H1 (cell line): ENCODE results near the gene TAMALIN. TPM values are rescaled to one million over a fixed set of nuclear protein-coding genes. Genes with fewer than 3 reads are reported as not detected.

Source experiments
- CTCF ChIA-PET: fragments of 300-600 bp; sonication (Branson Sonifier 250); formaldehyde crosslinking; loops from one replicate; lab custom pipeline; 2021; ENCODE audit not compliant: partially characterized antibody; lab: Charles Lee
- POLR2A ChIA-PET: fragments of 300-600 bp; sonication (Branson Sonifier 250); formaldehyde crosslinking; loops from one replicate; lab custom pipeline; 2021; ENCODE audit warnings: inconsistent platforms; ENCODE audit not compliant: partially characterized antibody; lab: Charles Lee
- DNase-seq, 2 experiments: peaks; one replicate each; pipeline versions ENCODE4 v3.0.0 to v3.0.0-alpha.2; 2010 to 2022; ENCODE audit warnings: low spot score in 2 of 2, low read depth in 1 of 2, mixed read lengths in 1 of 2
- FAIRE-seq: peaks from 2 replicates; lab custom pipeline; 2011; peaks lifted over from hg19 to GRCh38; lab: Jason Lieb, UNC
- H2AFZ ChIP-seq: 2 replicates; pipeline ENCODE4 v1.8.1; 2012; ENCODE audit warnings: low read length, inconsistent platforms
- H2AK5ac ChIP-seq: 2 replicates; pipeline ENCODE4 v1.6.1; 2013; ENCODE audit warnings: low read depth, low read length
- H2BK120ac ChIP-seq: replicated peaks from 2 replicates; pipeline ENCODE3; 2013; ENCODE audit warnings: low read depth, low read length, inconsistent platforms
- H2BK12ac ChIP-seq: 2 replicates; pipeline ENCODE4 v1.6.1; 2013; ENCODE audit warnings: low read depth, low read length
- H2BK15ac ChIP-seq: 2 replicates; pipeline ENCODE4 v1.6.1; 2013; ENCODE audit warnings: low read length
- H2BK20ac ChIP-seq: 2 replicates; pipeline ENCODE4 v1.6.1; 2013; ENCODE audit warnings: low read length
- H2BK5ac ChIP-seq: 2 replicates; pipeline ENCODE4 v1.6.1; 2013; ENCODE audit warnings: low read depth, low read length
- H3K14ac ChIP-seq: 2 replicates; pipeline ENCODE4 v1.6.1; 2013; ENCODE audit warnings: inconsistent platforms; ENCODE audit not compliant: insufficient read length
- H3K18ac ChIP-seq: 2 replicates; pipeline ENCODE4 v1.6.1; 2013; ENCODE audit warnings: low read length; ENCODE audit errors: extremely low read depth
- H3K23ac ChIP-seq: 2 replicates; pipeline ENCODE4 v1.6.1; 2013; ENCODE audit warnings: inconsistent platforms; ENCODE audit not compliant: insufficient read length
- H3K23me2 ChIP-seq: 2 replicates; pipeline ENCODE4 v1.6.1; 2013; ENCODE audit warnings: low read depth, low read length
- H3K27ac ChIP-seq: 2 replicates; pipeline ENCODE4 v1.6.1; 2011; ENCODE audit warnings: low read depth, low read length, inconsistent platforms
- H3K27me3 ChIP-seq, 4 experiments: replicated peaks in 1 of 4; 1 replicate in 1 of 4; 2 replicates in 3 of 4; pipeline versions ENCODE4 v1.6.1 to v1.8.1; 2011 to 2013; ENCODE audit warnings: low read length in 3 of 4, mild to moderate bottlenecking in 3 of 4, inconsistent platforms in 2 of 4, mixed read lengths in 2 of 4, moderate library complexity in 1 of 4; ENCODE audit not compliant: control insufficient read depth in 3 of 4, insufficient read depth in 3 of 4; ENCODE audit errors: extremely low read depth in 1 of 4
- H3K36me3 ChIP-seq, 4 experiments: 2 replicates each; pipeline versions ENCODE4 v1.6.1 to v1.8.1; 2011 to 2013; ENCODE audit warnings: mild to moderate bottlenecking in 4 of 4, low read length in 3 of 4, moderate library complexity in 2 of 4, control low read depth in 1 of 4, inconsistent platforms in 1 of 4; ENCODE audit not compliant: insufficient read depth in 4 of 4, control insufficient read depth in 2 of 4
- H3K4ac ChIP-seq: replicated peaks from 2 replicates; pipeline ENCODE3; 2013; ENCODE audit warnings: low read length, low read depth, mixed read lengths, inconsistent platforms; ENCODE audit not compliant: insufficient read length
- H3K4me1 ChIP-seq, 4 experiments: replicated peaks in 1 of 4; 1 replicate in 1 of 4; 2 replicates in 3 of 4; pipeline versions ENCODE4 v1.6.1 to v1.8.1; 2011 to 2013; ENCODE audit warnings: low read length in 3 of 4, inconsistent platforms in 2 of 4, mixed read lengths in 1 of 4; ENCODE audit not compliant: insufficient read depth in 4 of 4, control insufficient read depth in 3 of 4
- H3K4me2 ChIP-seq, 2 experiments: 2 replicates each; pipeline versions ENCODE4 v1.6.1 to v1.8.1; 2011 to 2013; ENCODE audit warnings: low read depth in 2 of 2, low read length in 2 of 2, control low read depth in 1 of 2, inconsistent platforms in 1 of 2, mild to moderate bottlenecking in 1 of 2; ENCODE audit not compliant: insufficient read depth in 1 of 2
- H3K4me3 ChIP-seq, 4 experiments: fragments of 200-600, 300-600 bp in 1 of 4; sonication (generic), shearing (Covaris generic), sonication (Bioruptor Twin) in 1 of 4; 2 replicates each; pipeline versions ENCODE4 v1.5.1 to v1.8.1; 2011 to 2016; ENCODE audit warnings: low read length in 4 of 4, low read depth in 3 of 4, control low read depth in 2 of 4, inconsistent platforms in 2 of 4, mild to moderate bottlenecking in 2 of 4, mixed read lengths in 1 of 4, moderate library complexity in 1 of 4; ENCODE audit not compliant: insufficient read depth in 2 of 4; ENCODE audit errors: extremely low read depth in 1 of 4
- H3K56ac ChIP-seq: replicated peaks from 2 replicates; pipeline ENCODE3; 2013; ENCODE audit warnings: low read depth, mild to moderate bottlenecking, mixed read lengths, low read length, inconsistent platforms; ENCODE audit not compliant: insufficient read length
- H3K79me1 ChIP-seq: 2 replicates; pipeline ENCODE4 v1.6.1; 2013; ENCODE audit warnings: low read depth, low read length, control low read depth
- H3K79me2 ChIP-seq, 2 experiments: 2 replicates each; pipeline versions ENCODE4 v1.6.1 to v1.8.1; 2012 to 2013; ENCODE audit warnings: low read length in 2 of 2, mild to moderate bottlenecking in 2 of 2, inconsistent platforms in 1 of 2; ENCODE audit not compliant: insufficient read depth in 2 of 2, control insufficient read depth in 1 of 2
- H3K9ac ChIP-seq, 4 experiments: replicated peaks in 1 of 4; 1 replicate in 1 of 4; 2 replicates in 3 of 4; pipeline versions ENCODE4 v1.6.1 to v1.8.1; 2011 to 2013; ENCODE audit warnings: low read depth in 3 of 4, low read length in 3 of 4, control low read depth in 2 of 4, mild to moderate bottlenecking in 2 of 4, moderate library complexity in 2 of 4, inconsistent platforms in 1 of 4; ENCODE audit errors: extremely low read depth in 1 of 4
- H3K9me3 ChIP-seq, 2 experiments: 2 replicates each; pipeline versions ENCODE4 v1.6.1 to v1.8.1; 2012 to 2013; ENCODE audit warnings: mild to moderate bottlenecking in 2 of 2, moderate library complexity in 2 of 2, control low read depth in 1 of 2, inconsistent platforms in 1 of 2, low read depth in 1 of 2, low read length in 1 of 2, mixed read lengths in 1 of 2; ENCODE audit not compliant: insufficient read depth in 2 of 2
- H4K20me1 ChIP-seq, 2 experiments: replicated peaks in 1 of 2; 2 replicates each; pipeline versions ENCODE3 to v1.8.1; 2011 to 2013; ENCODE audit warnings: inconsistent platforms in 2 of 2, low read length in 2 of 2, mild to moderate bottlenecking in 1 of 2; ENCODE audit not compliant: insufficient read depth in 2 of 2, control insufficient read depth in 1 of 2
- H4K5ac ChIP-seq: 2 replicates; pipeline ENCODE4 v1.6.1; 2013; ENCODE audit warnings: low read length, low read depth, mixed read lengths, inconsistent platforms; ENCODE audit not compliant: insufficient read length
- H4K8ac ChIP-seq: 2 replicates; pipeline ENCODE4 v1.8.0; 2013; ENCODE audit warnings: mild to moderate bottlenecking, moderate library complexity, low read length, inconsistent platforms; ENCODE audit not compliant: insufficient read depth; ENCODE audit errors: extremely low read depth
- H4K91ac ChIP-seq: replicated peaks from 2 replicates; pipeline ENCODE3; 2013; ENCODE audit warnings: low read length, mixed read lengths, inconsistent platforms; ENCODE audit not compliant: insufficient read length
- BRCA1 ChIP-seq: IDR thresholded peaks from 2 replicates; pipeline ENCODE4 v1.6.1; 2012; ENCODE audit warnings: low read depth, low read length, improper control_type of control experiment
- CHD2 ChIP-seq: IDR thresholded peaks from 2 replicates; pipeline ENCODE4 v1.6.1; 2012; ENCODE audit warnings: low read length, improper control_type of control experiment
- EZH2 ChIP-seq: fragments of 200-600 bp; sonication (generic); IDR thresholded peaks from 2 replicates; pipeline ENCODE4 v1.7.1; 2012; ENCODE audit warnings: low read depth, mild to moderate bottlenecking, moderate library complexity, low read length, inconsistent platforms; ENCODE audit not compliant: severe bottlenecking
- FOSL1 ChIP-seq: IDR thresholded peaks from 2 replicates; pipeline ENCODE4 v1.6.1; 2011; ENCODE audit warnings: mild to moderate bottlenecking, low read depth, low read length, moderate library complexity; ENCODE audit not compliant: insufficient read depth
- GTF2F1 ChIP-seq: IDR thresholded peaks from 2 replicates; pipeline ENCODE4 v1.6.1; 2012; ENCODE audit warnings: low read depth, low read length, improper control_type of control experiment, borderline replicate concordance
- JUN ChIP-seq: IDR thresholded peaks from 2 replicates; pipeline ENCODE4 v1.6.1; 2011; ENCODE audit warnings: low read depth, mild to moderate bottlenecking, improper control_type of control experiment, low read length
- MAFK ChIP-seq: IDR thresholded peaks from 2 replicates; pipeline ENCODE4 v1.6.1; 2012; ENCODE audit warnings: low read depth, mild to moderate bottlenecking, improper control_type of control experiment, low read length
- RAD21 ChIP-seq, 2 experiments: IDR thresholded peaks in 1 of 2; conservative IDR thresholded peaks in 1 of 2; 2 replicates each; pipeline ENCODE4 v1.6.1; 2011; ENCODE audit warnings: low read depth in 2 of 2, low read length in 2 of 2, improper control_type of control experiment in 1 of 2, inconsistent platforms in 1 of 2, mild to moderate bottlenecking in 1 of 2, moderate library complexity in 1 of 2
- SIRT6 ChIP-seq: IDR thresholded peaks from one replicate; pipeline ENCODE4 v1.7.1; 2012; ENCODE audit warnings: low read length, inconsistent platforms
- SIX5 ChIP-seq: IDR thresholded peaks from 2 replicates; pipeline ENCODE4 v1.6.1; 2011; ENCODE audit warnings: mild to moderate bottlenecking, low read depth, low read length
- TAF7 ChIP-seq: optimal IDR thresholded peaks from 2 replicates; pipeline ENCODE3; 2011; ENCODE audit warnings: low read depth, mild to moderate bottlenecking, inconsistent platforms, low read length, moderate library complexity, borderline replicate concordance
- TBP ChIP-seq: IDR thresholded peaks from 2 replicates; pipeline ENCODE4 v1.6.1; 2011; ENCODE audit warnings: low read depth, low read length, improper control_type of control experiment
- WGBS, 2 experiments: shearing (Covaris generic) in 1 of 2; methylation state at CpG; one replicate each; pipeline versions ENCODE4 v1.1.6 to v1.1.7; 2013 to 2015; ENCODE audit warnings: low lambda C conversion rate in 2 of 2, mixed read lengths in 2 of 2, inconsistent platforms in 1 of 2, low coverage in 1 of 2, missing lambda C conversion rate in 1 of 2; ENCODE audit not compliant: insufficient replicate concordance in 2 of 2, insufficient coverage in 1 of 2, insufficient read length in 1 of 2; ENCODE audit errors: extremely low coverage in 1 of 2, missing lambda C conversion rate in 1 of 2; 5-methylcytosine and 5-hydroxymethylcytosine counted together
- polyA plus RNA-seq, 7 experiments: library from polyadenylated mRNA; depleted of rRNA in 3 of 7; stranded (reverse) in 5 of 7; unstranded in 2 of 7; fragments of >200 nt in 5 of 7; fragments of 200-250 nt in 2 of 7; gene quantifications; 1 replicate in 5 of 7; 2 replicates in 1 of 7; 4 replicates in 1 of 7; pipeline versions ENCODE4 v1.2.1 to v1.2.3, GENCODE V29; 2011 to 2013; ENCODE audit warnings: missing spikeins in 2 of 7, mixed read lengths in 2 of 7
- total RNA-seq: library from RNA; stranded (reverse); fragmentation: NEBNext Ultra II Directional; extraction: Animal tissue kit (Norgen Biotek cat#: 25700); gene quantifications from 2 replicates; pipeline ENCODE4 v1.2.1, GENCODE V29; 2021

The TAMALIN gene
- total and polyA plus RNA-seq, 2 of the 8 experiments (the other 6 are each of a cell fraction or from before 2014, with no cell fraction given): 2.6 to 4.9 TPM

- TF ChIP-seq TBP (no peak), JUN (no peak), MAFK (no peak), CHD2 (no peak), SIRT6 (no peak), EZH2 (no peak), BRCA1 (no peak), RAD21 (IDR thresholded peaks at IDR 0.05 in 1 of 2, conservative IDR thresholded peaks at IDR 0.05 in 1 of 2; ENCODE audit: low read depth in 2 of 2, low read length in 2 of 2) (no peak), GTF2F1 (no peak), SIX5 (no peak), FOSL1 (no peak), TAF7 (no peak)
- TF ChIP-seq, all 59 proteins: peak for 0
- POLR2A ChIA-PET: no interaction called here
These were observed 21.5 kb upstream of the TAMALIN start for GRCh38 chr12:51985154-51985835.

More at GRCh38 chr12:51985154-51985835, 21.5 kb upstream of the TAMALIN start:
- H4K20me1 ChIP-seq: peaks cover 0 to 5% of the 10 kb centered on the region in 2 experiments
- no peak overlapping the region; the same call in 1 of the 2 replicates for H4K8ac ChIP-seq
- H4K91ac ChIP-seq: no peak overlapping the region
- no peaks in the 10 kb centered on the region for H3K4me1 ChIP-seq
- CTCF ChIA-PET: interaction anchor here (1.0 to 38.2 kb wide), 10 partner anchors 9 to 91 kb away, joined by 4 to 1249 read pairs (median 10); no protein-coding TSS in a partner anchor
- peaks cover 3 to 16% (median 12%) of the 10 kb centered on the region in 4 experiments for H3K36me3 ChIP-seq
- no peak overlapping the region for H3K18ac ChIP-seq
- H2BK12ac ChIP-seq: no peak overlapping the region
- no peak for DNase-seq
- H2BK5ac ChIP-seq: no peak overlapping the region
- H3K23ac ChIP-seq: no peak overlapping the region
- H4K5ac ChIP-seq: no peak overlapping the region
- no peak overlapping the region for H2BK20ac ChIP-seq
- H3K56ac ChIP-seq: no peak overlapping the region
- no peak overlapping the region for H3K14ac ChIP-seq
- H2BK15ac ChIP-seq: no peak overlapping the region
- no peak for FAIRE-seq
- no peak overlapping the region for H3K27ac ChIP-seq
- no peak overlapping the region for H2AFZ ChIP-seq
- H3K9me3 ChIP-seq: no peaks in the 10 kb centered on the region
- no peaks in the 10 kb centered on the region for H3K79me2 ChIP-seq
- 92% methylated on average over 9 of the region's 9 CpGs; no CpG with 5 or more reads in 1 of the 2 experiments for WGBS, 2 experiments
- no peaks in the 10 kb centered on the region for H3K79me1 ChIP-seq
- no peak overlapping the region for H2BK120ac ChIP-seq
- H3K27me3 ChIP-seq: no peaks in the 10 kb centered on the region
- no peaks in the 10 kb centered on the region for H3K23me2 ChIP-seq
- H3K4ac ChIP-seq: no peak overlapping the region
- no peak overlapping the region for H3K4me2 ChIP-seq
- no peak overlapping the region for H3K4me3 ChIP-seq
- no peak overlapping the region for H2AK5ac ChIP-seq
- H3K9ac ChIP-seq: no peak overlapping the region
